ENCODE measurements around the gene CHI3L2.

Gene CHI3L2, protein sequence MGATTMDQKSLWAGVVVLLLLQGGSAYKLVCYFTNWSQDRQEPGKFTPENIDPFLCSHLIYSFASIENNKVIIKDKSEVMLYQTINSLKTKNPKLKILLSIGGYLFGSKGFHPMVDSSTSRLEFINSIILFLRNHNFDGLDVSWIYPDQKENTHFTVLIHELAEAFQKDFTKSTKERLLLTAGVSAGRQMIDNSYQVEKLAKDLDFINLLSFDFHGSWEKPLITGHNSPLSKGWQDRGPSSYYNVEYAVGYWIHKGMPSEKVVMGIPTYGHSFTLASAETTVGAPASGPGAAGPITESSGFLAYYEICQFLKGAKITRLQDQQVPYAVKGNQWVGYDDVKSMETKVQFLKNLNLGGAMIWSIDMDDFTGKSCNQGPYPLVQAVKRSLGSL

DNA sequence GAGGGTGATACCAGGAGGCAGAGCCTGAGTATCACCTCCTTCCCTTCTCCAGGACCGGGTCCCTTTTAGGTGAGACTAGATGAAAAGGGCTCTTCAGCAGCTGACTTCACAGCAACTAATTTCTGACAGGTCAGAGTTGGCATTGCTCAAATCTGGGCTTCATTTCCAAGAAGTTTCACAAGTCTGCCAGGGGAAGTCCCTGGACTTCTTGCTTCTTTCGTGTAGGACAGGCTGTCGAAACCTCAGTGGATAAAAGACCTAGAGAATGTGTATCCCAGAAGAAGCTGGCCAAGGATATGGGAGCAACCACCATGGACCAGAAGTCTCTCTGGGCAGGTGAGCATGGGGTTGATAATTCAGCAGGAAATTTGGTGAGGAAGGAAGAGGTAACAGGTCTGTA, at the start of gene CHI3L2:
TSS of gene CHI3L2 (plus strand) at position 280 of the 400 bp plus-strand sequence. CDS start at position 297, 17 bp downstream.
- Histone ChIP-seq H3K9ac (ENCODE audit: low read depth, low read length) (no peak within 1 kb of the TSS), H3K36me3 (ENCODE audit: insufficient read depth, low read depth, low read length) (no peaks in the 10 kb centered on the region), H3K4me3 (ENCODE audit: low read length) (no peak within 1 kb of the TSS), H3K27ac (ENCODE audit: low read length) (no peak within 1 kb of the TSS), H3K4me1 (ENCODE audit: insufficient read depth, low read length) (peaks cover 7% of the 10 kb centered on the region; the same call in 1 of the 2 replicates), H3K27me3 (ENCODE audit: insufficient read depth, low read length) (no peaks in the 10 kb centered on the region), H3K9me3 (ENCODE audit: insufficient read depth, low read depth, low read length) (no peaks in the 10 kb centered on the region)

DNA sequence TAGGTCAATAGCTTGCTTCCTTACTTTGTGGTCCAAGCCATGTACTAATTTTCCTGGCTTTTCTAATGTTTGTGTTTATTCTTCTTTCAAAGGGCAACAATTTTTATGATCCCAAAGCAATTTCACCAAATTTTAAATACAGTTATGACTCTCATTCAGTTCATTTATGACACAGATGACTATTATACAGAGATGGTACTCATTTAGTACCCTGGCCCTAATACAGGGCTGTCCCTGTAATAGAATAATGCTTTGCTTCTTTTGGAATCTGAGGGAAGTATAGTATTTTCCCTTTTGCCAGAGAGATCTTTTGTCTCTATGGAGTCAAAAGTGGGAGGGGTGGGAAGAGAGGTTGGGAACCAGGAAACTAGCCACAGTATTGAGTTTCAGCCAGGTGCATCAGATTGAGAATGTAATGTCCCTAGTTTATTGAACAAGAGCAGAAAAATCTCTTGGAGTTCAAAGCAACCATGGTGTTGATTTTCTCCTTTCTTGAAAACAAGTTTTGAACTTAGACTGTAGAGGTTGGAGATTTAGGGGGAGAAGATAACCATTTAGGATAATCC, 47.5 kb upstream of the CHI3L2 start:
- peaks cover 62% of the 10 kb centered on the region for H3K36me3 ChIP-seq (ENCODE audit: insufficient read depth, low read depth, low read length)
- no peak overlapping the region for H3K27ac ChIP-seq (ENCODE audit: low read length)

DNA sequence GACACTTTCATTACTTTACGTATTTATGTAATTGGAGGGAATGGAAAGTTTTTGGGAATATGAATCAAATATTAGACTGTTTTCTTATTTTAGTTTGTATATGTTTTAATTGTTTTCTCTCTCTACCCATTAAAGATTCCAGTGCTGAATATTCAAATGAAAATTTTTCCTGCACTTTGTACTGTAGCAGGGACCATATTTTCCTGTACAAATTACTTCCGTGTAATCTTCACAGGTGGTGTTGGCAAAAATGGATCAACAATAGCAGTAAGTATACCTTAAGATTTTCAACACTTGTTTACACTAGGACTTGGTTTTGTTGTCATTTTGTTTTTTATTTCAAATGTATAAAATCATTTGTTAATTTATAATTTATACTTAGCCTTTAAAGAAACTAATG, 45.5 kb upstream of the CHI3L2 start:
- H3K27ac ChIP-seq (ENCODE audit: low read length): no peak overlapping the region
- no peaks in the 10 kb centered on the region for H3K9me3 ChIP-seq (ENCODE audit: insufficient read depth, low read depth, low read length)
- no peaks in the 10 kb centered on the region for H3K27me3 ChIP-seq (ENCODE audit: insufficient read depth, low read length)
- no peak overlapping the region for H3K9ac ChIP-seq (ENCODE audit: low read depth, low read length)
- no peaks in the 10 kb centered on the region for H3K4me1 ChIP-seq (ENCODE audit: insufficient read depth, low read length)
- peaks cover 60% of the 10 kb centered on the region for H3K36me3 ChIP-seq (ENCODE audit: insufficient read depth, low read depth, low read length)
- H3K4me3 ChIP-seq (ENCODE audit: low read length): no peak overlapping the region

More for the DNA sequence above, 47.5 kb upstream of the CHI3L2 start:
- no peak overlapping the region for H3K9ac ChIP-seq (ENCODE audit: low read depth, low read length)
- no peak overlapping the region for H3K4me3 ChIP-seq (ENCODE audit: low read length)
- no peaks in the 10 kb centered on the region for H3K4me1 ChIP-seq (ENCODE audit: insufficient read depth, low read length)
- no peaks in the 10 kb centered on the region for H3K9me3 ChIP-seq (ENCODE audit: insufficient read depth, low read depth, low read length)
- no peaks in the 10 kb centered on the region for H3K27me3 ChIP-seq (ENCODE audit: insufficient read depth, low read length)

DNA sequence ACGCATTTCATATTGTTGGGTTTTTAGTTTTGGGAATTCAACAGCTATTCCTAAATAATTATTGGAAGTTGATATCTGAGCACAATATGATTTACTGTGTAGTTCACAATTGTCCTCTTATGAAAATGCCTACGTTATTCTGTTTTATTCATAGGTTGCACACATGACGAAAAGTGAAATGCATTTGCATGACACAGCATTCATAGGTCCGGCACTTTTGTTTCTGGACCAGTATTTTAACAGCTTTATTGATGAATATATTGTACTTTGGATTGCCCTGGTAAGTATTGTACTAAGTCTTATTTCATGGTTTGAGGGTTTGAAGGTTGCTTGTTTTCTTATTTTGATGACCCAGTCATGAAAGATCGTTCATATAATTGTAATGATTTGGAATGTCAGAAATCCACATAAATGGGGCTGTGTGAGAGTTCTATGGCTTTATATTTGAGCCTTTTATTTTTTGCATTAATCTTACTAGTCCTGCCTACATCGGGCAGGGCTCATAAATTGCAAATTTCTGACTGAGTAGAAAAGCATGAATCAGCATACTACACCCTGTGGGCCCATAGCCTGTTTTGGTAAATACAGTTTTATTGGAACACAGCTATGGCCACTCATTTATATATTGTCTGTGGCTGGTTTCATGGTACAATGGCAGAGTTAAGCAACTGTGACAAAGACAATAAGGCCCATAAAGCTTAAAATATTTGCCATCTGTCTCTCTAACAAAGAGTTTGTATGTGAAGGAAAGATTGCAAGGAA, 44.0 kb upstream of the CHI3L2 start:
- no peaks in the 10 kb centered on the region for H3K4me1 ChIP-seq (ENCODE audit: insufficient read depth, low read length)
- H3K27ac ChIP-seq (ENCODE audit: low read length): no peak overlapping the region
- H3K36me3 ChIP-seq (ENCODE audit: insufficient read depth, low read depth, low read length): peaks cover 65% of the 10 kb centered on the region
- no peak overlapping the region for H3K9ac ChIP-seq (ENCODE audit: low read depth, low read length)
- H3K4me3 ChIP-seq (ENCODE audit: low read length): no peak overlapping the region
- no peaks in the 10 kb centered on the region for H3K27me3 ChIP-seq (ENCODE audit: insufficient read depth, low read length)
- no peaks in the 10 kb centered on the region for H3K9me3 ChIP-seq (ENCODE audit: insufficient read depth, low read depth, low read length)

DNA sequence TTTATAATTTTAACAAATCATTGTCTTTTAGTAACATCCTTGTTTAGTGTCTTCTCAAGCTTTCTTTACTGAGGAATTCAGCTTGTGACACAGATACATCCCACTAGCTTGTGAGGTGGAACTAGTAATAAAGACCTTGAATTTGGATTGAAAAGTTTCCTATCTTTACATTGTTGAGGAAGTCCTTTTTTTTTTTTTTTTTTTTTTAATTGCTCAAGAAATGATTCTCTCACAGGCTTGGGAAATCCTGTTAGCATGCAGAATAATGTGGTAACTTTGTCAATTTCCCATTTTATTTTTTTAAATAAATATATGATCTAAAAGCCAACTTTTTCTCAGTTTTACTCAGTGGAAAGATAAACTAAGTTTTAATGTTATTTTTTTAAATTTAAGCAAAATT, 42.9 kb upstream of the CHI3L2 start:
- H3K27ac ChIP-seq (ENCODE audit: low read length): no peak overlapping the region
- H3K9me3 ChIP-seq (ENCODE audit: insufficient read depth, low read depth, low read length): no peaks in the 10 kb centered on the region
- no peaks in the 10 kb centered on the region for H3K27me3 ChIP-seq (ENCODE audit: insufficient read depth, low read length)
- H3K4me3 ChIP-seq (ENCODE audit: low read length): no peak overlapping the region
- no peak overlapping the region for H3K9ac ChIP-seq (ENCODE audit: low read depth, low read length)
- peaks cover 65% of the 10 kb centered on the region for H3K36me3 ChIP-seq (ENCODE audit: insufficient read depth, low read depth, low read length)
- H3K4me1 ChIP-seq (ENCODE audit: insufficient read depth, low read length): no peaks in the 10 kb centered on the region

DNA sequence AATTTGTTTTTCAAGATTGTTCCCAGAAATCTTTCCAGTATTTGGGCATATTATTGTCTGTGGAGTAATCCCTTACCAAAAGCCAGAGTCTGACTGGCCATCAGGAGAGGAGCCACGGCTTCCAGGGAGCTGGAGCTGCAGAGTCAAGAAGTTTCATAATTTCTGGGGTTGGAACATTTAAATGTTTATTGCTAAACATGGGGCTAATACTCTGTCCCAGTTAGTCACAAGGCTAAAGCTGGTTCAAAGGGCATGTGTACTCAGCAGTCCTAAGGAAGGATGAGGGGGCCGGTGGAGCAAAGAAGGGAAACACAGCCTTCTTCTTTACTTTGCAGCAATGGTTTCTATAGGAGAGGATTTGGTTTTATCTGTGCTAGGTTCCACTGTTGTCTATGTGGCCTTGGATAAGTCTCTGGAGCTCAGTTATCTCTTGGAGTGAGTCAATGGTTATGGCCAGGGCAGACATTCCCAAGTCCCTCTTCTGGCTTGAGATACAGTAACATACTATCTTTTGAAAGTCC, 36.5 kb upstream of the CHI3L2 start:
- Histone ChIP-seq H3K27ac (ENCODE audit: low read length) (no peak overlapping the region), H3K4me1 (ENCODE audit: insufficient read depth, low read length) (no peaks in the 10 kb centered on the region; the same call in 1 of the 2 replicates), H3K9me3 (ENCODE audit: insufficient read depth, low read depth, low read length) (no peaks in the 10 kb centered on the region), H3K4me3 (ENCODE audit: low read length) (no peak overlapping the region), H3K27me3 (ENCODE audit: insufficient read depth, low read length) (no peaks in the 10 kb centered on the region), H3K36me3 (ENCODE audit: insufficient read depth, low read depth, low read length) (peaks cover 31% of the 10 kb centered on the region), H3K9ac (ENCODE audit: low read depth, low read length) (no peak overlapping the region)

DNA sequence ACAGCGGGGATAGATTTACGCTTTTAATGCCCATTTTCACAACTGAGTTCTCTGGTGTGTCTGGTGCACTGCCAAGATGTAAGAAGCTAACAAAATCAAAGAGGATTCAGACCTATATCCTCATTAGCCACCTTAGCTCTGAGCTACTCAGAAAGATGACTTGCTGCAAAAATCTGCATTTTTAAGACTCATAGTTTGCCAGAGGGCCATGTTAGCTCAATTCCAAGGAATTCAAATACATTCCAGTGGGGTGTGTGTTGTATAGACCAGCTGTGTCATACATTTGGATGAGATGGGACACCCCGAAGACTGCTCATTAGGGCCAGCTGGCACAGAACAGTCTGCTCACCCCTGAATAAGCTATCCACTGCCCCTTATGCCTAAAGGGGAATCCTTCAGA, 36.0 kb upstream of the CHI3L2 start:
- Histone ChIP-seq H3K9ac (ENCODE audit: low read depth, low read length) (no peak overlapping the region), H3K9me3 (ENCODE audit: insufficient read depth, low read depth, low read length) (no peaks in the 10 kb centered on the region), H3K4me1 (ENCODE audit: insufficient read depth, low read length) (no peaks in the 10 kb centered on the region; the same call in 1 of the 2 replicates), H3K27ac (ENCODE audit: low read length) (no peak overlapping the region), H3K36me3 (ENCODE audit: insufficient read depth, low read depth, low read length) (peaks cover 26% of the 10 kb centered on the region), H3K4me3 (ENCODE audit: low read length) (no peak overlapping the region), H3K27me3 (ENCODE audit: insufficient read depth, low read length) (no peaks in the 10 kb centered on the region)

DNA sequence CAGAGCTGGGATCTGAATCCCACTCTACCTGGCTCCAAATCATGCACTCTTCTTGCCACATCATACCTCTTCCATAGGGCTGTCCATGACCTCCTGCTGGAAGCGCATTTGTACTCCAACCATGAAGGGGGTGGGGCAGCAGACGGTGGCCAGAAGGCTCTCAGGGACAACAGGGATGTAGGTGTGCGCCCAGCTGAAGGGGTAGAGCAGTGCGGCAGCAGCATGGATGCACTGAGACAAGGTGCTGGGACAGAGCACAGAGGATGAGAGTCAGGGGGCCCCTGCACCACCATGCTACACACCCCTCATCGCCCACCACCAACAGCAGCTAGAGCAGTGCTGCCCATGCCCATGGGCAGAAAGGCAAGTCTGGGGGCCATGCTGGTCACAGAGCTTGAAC, 35.4 kb upstream of the CHI3L2 start:
- Histone ChIP-seq H3K36me3 (ENCODE audit: insufficient read depth, low read depth, low read length) (peaks cover 20% of the 10 kb centered on the region), H3K9ac (ENCODE audit: low read depth, low read length) (no peak overlapping the region), H3K27me3 (ENCODE audit: insufficient read depth, low read length) (no peaks in the 10 kb centered on the region), H3K4me3 (ENCODE audit: low read length) (no peak overlapping the region), H3K27ac (ENCODE audit: low read length) (no peak overlapping the region), H3K9me3 (ENCODE audit: insufficient read depth, low read depth, low read length) (no peaks in the 10 kb centered on the region), H3K4me1 (ENCODE audit: insufficient read depth, low read length) (no peaks in the 10 kb centered on the region; the same call in 1 of the 2 replicates)

DNA sequence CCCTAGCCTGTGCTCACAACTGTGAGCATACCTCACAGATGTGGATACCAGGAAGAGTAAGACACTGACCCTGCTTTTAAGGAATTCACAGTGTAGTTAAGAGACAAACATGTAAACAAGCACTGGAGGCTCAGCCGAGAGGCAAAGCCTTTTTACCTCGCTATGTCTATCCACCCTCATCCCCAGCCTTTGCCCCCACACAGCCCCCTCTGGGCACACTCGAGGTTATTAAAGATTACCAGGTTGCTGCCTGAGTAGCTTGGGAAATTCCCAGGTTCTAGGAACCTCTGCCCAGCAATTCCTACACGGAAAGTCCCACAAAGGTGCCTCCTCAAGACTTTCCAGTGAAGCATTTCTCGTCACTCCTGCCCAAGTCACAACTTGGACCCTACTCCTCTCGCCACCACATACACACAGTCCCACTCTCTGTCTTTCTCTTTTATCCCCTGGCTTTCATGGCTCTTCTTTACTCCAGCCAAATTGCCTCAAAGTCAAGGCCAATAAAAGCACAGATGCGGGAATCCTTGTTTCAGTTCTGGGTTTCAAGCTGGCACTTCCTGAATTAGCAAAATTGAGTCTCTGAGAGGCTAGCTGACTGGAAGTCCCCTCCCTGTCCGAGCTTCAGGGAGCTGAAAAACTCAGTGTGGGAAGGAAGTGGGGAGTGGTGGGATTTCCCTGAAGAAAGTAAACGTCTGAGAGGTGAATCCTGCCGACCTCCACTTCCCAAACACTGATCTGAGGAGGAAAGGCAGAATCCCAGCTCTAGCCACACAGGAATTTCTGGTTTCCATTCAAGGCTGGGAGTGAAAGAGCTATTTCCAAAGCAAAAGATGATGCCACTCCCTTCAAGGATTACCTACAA, 34.6 kb upstream of the CHI3L2 start:
- H3K9ac ChIP-seq (ENCODE audit: low read depth, low read length): no peak overlapping the region
- H3K4me1 ChIP-seq (ENCODE audit: insufficient read depth, low read length): no peaks in the 10 kb centered on the region; the same call in 1 of the 2 replicates
- no peak overlapping the region for H3K27ac ChIP-seq (ENCODE audit: low read length)
- H3K27me3 ChIP-seq (ENCODE audit: insufficient read depth, low read length): no peaks in the 10 kb centered on the region
- no peaks in the 10 kb centered on the region for H3K9me3 ChIP-seq (ENCODE audit: insufficient read depth, low read depth, low read length)
- H3K36me3 ChIP-seq (ENCODE audit: insufficient read depth, low read depth, low read length): peaks cover 13% of the 10 kb centered on the region; the same call in 1 of the 2 replicates
- H3K4me3 ChIP-seq (ENCODE audit: low read length): no peak overlapping the region

DNA sequence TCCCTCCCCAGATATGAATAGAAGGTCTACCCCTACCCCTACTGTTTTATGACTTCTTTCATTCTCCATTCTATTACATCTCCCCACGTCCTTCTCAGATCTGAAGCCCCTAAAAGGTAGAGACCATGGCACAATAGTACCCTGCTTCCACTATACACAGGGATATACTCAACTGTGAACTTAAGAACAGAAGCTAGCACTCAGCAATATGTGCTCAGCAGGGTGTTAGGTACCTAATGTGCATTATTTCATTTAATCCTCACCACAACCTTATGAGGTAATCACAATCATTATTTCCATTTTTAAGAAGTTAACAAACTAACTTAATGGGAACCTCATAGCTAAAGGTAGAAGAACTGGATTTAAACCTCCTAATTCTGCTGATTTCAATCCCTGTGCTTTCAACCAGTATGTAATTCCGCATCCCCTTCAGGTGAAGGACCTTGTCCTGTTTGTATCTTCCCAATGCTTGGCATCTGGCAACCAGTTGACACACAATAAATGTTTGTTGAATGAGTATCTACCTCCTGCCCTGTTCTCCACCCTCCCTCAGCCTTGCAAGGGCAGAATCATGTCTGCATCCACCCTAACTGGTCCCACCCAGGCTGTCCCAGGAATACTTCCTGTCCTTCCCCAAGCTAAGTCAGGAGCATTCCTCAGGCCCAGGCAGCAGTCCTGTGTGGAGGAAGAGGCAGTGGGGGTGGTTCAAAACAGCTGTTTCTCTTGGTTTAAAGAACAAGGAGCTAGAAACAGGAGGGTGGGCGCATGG, 33.6 kb upstream of the CHI3L2 start:
- no peak overlapping the region for H3K4me3 ChIP-seq (ENCODE audit: low read length)

More for the DNA sequence above, 33.6 kb upstream of the CHI3L2 start:
- Histone ChIP-seq H3K27me3 (ENCODE audit: insufficient read depth, low read length) (no peaks in the 10 kb centered on the region), H3K9me3 (ENCODE audit: insufficient read depth, low read depth, low read length) (no peaks in the 10 kb centered on the region), H3K36me3 (ENCODE audit: insufficient read depth, low read depth, low read length) (peaks cover 3% of the 10 kb centered on the region; the same call in 1 of the 2 replicates), H3K4me1 (ENCODE audit: insufficient read depth, low read length) (no peaks in the 10 kb centered on the region; the same call in 1 of the 2 replicates), H3K27ac (ENCODE audit: low read length) (no peak overlapping the region), H3K9ac (ENCODE audit: low read depth, low read length) (no peak overlapping the region)
